GM18907 (cell line): Measurements from ENCODE around the gene LRIG3.
"Not testable (repeated sequence)": the region's sequence is repeated elsewhere in the genome, so short reads cannot be mapped to it uniquely, and the experiment has no call there.

Experiments used
- ATAC-seq: cut with Tn5 transposase; IDR thresholded peaks from one replicate; pipeline ENCODE4 v1.9.1; 2021; ENCODE audit warnings: mild to moderate bottlenecking, moderate library complexity; ENCODE audit not compliant: unreplicated experiment

Gene LRIG3

DNA sequence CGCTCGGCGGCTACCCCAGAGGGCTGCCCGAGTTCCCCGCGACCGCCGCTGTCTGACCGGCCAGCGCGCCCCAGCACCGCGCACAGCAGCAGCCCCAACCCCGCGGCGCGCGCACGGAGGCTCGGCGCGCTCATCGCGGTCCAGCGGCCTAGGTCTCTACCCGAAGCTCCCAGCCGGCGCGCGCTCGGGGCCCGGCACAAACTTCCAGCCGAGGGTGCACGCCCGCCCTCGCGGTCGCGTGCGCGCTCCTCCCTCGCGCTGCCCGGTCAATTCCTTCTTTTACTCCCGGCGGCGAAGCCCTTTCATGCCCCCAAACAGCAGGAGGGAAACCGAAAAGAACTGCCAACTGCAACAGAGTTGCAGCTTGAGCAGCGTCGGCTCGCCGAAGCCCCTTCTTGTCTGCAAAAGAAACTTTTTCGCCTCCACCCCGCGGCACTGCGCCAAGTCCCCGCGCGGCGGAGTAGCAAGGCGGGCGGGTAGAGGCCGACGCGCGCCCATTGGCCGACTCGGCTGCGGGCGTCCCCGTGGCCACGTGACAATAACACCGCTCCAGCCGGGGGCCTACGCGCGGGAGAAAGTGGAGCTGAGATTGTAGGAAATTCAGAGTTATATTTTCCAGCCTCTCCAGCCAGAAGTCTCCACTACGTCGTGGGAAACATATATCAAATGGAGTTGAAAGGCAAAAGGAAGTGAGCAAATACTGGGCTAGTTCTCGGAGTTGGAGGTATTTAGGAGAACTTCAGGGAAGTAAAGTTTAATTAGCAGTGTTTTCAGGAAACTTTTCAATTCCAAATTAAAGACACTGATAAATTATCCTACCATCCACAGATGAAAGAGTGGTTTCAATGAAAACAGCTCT lies at the start of gene LRIG3:
Gene LRIG3 (minus strand): TSS at position 403 of the 859 bp plus-strand sequence. CDS start 269 bp downstream, at position 134.
- ATAC-seq, result peak; percentile 95

- ATAC-seq, result no peak
Observed at GRCh38 chr12:58969237-58969636, 48.9 kb upstream of the LRIG3 start.

DNA sequence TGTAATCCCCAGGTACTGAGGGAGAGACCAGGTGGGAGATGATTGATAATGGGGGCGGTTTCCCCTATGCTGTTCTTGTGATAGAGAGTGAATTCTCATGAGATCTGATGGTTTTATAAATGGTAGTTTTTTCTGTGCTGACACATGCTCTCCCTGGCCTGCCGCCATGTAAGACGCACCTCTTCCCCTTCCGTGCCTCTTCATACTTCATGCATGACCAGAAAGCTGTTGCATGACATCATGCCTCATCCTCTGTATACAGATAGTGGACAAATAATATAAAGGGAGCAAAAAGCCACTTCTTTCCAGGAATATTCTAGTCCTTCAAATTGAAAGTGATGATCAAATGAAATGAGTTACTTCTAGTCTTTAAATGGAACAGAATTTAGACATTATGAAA lies 47.3 kb upstream of the LRIG3 start:
- no peak for ATAC-seq

- no peak for ATAC-seq
Observed at GRCh38 chr12:58966939-58967338, 46.6 kb upstream of the LRIG3 start.

GRCh38 chr12:58965568-58965967 lies 45.3 kb upstream of the LRIG3 start:
- ATAC-seq, result no peak

DNA sequence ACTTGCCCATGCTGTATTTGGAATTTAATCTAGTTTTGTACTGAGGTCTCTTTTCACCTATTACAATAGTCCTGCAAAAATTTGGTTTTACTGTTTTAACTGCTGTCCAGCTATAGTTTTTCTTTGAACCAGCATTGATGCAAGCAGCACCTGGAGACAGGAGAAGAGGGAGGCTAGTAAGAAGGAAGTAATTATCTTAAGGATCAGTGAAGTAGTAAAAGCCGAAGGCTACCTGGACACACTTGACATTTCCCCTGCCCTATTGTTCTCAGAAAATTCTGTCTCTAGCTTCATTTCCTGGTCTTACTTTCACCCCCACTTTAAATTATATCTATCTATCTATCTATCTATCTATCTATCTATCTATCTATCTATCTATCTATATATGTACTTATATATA lies 43.5 kb upstream of the LRIG3 start:
- no peak for ATAC-seq

DNA sequence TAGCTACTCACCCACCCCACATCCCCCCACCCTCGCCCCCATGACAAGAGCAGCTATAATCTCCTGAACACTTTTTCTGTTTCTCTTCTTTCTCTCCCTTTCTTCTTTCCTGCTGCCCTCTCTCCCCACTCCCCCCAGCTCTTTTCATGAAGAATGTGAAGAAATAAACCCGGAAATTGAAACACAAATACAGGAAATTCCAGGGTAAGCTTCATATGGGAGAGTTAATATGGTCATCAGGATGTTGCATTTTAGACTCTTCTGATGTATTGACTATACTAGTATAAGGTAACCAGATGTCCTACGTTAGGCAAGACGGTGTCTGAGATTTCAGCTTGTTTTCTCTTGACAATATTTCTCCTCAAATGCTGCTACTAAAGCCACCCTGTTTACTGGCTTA lies 41.6 kb upstream of the LRIG3 start:
- no peak for ATAC-seq

- ATAC-seq, result no peak
Observed at GRCh38 chr12:58961166-58961565, 40.9 kb upstream of the LRIG3 start.

- ATAC-seq, result no peak
Observed at GRCh38 chr12:58959639-58960300, 39.5 kb upstream of the LRIG3 start.

DNA sequence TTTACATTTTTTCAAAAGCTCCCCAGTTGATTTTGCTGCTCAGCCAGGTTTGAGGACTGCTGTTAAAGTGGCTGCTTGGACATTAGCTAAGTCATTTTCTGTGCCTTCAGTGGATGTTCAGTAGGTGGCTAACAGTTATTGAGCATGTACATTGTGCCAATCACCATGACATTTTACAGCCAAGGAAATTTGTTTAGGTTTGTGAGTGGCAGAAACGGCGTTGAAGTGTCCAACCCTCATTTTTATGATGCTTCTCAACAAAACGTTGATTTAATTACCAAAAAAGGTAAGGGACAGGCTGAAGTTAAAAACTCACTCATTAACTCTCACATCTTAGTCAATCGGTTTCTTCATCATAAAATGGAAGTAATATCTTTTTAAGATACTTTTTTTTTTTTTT lies 37.0 kb upstream of the LRIG3 start:
- no peak for ATAC-seq

DNA sequence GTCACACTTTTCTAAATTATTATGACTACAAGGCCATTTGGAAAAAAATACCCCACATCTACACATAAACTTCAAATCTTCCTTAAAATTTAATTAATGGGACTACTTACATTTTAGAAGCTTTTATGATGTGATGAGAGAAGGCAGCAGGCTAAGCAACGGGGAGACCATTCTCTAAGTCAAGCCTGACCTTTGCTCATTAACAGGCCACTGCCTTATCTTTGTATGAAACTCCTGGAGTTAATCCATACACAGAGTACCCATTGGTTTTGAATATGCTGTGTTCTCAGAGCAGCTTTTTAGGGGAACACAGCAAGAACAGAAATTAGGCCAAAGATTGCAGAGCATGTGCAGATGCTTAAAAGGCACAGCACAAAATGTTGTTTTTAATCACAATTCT lies 35.5 kb upstream of the LRIG3 start:
- ATAC-seq, result no peak

GRCh38 chr12:58954002-58954401 lies 33.7 kb upstream of the LRIG3 start:
- ATAC-seq, result no peak

DNA sequence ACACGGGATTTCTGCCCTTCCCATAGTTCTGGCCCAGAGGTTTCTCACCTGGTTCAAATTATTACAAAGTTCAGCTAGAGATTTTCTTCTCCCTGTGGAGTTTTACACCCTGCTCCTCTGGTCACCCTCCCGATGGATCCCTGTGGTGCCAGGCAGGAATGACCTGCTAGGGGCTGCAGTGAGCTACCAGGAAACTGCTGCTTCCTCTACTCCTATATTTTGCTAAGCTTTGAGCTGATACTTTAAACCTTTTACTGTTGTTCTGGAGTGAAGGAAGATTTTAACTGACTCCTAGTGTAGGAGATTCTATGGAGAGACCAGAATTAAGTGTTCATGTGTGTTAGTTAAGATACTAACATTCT lies 30.4 kb upstream of the LRIG3 start:
- no peak for ATAC-seq

GRCh38 chr12:58949954-58950738 lies 29.8 kb upstream of the LRIG3 start:
- not testable (repeated sequence) for ATAC-seq

DNA sequence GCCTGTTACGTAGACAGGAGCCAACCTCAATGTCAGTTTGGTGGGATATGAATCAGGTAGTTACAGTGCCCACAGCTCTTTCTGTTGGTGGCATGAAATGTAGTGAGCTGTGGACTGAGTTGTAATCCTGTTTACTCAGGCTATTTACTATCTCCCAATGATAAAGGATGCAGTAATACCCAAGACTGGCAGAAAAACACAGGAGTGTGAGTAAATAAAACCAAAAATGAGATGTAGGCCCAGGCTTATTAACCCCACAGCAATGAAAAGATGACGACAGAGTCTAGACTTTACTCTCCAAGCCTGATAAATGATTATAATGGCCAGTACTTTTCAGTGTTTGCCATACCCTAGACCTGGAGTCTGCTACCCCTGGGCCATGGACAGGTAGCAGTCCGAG lies 22.8 kb upstream of the LRIG3 start:
- no peak for ATAC-seq

DNA sequence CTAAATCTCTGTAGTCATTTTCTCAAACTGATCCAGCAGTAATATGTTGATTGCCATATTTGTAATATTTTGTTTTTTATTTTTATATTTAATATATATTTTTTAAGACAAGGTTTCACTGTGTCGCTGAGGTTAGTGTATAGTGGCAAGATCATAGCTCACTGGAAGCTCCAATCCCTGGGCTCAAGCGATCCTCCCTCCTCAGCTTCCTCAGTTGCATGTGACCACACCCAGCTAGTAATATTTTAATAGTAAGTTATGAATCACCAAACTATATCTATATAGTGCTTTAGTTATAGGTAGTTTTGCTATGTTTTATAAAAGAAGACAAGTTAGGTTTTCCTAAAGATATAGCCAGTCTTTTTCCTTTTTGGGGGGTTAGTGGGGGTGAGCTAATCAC lies 22.0 kb upstream of the LRIG3 start:
- no peak for ATAC-seq

- ATAC-seq, result no peak
Observed at GRCh38 chr12:58939399-58940100, 19.2 kb upstream of the LRIG3 start.

GRCh38 chr12:58938440-58938839 lies 18.1 kb upstream of the LRIG3 start:
- no peak for ATAC-seq

DNA sequence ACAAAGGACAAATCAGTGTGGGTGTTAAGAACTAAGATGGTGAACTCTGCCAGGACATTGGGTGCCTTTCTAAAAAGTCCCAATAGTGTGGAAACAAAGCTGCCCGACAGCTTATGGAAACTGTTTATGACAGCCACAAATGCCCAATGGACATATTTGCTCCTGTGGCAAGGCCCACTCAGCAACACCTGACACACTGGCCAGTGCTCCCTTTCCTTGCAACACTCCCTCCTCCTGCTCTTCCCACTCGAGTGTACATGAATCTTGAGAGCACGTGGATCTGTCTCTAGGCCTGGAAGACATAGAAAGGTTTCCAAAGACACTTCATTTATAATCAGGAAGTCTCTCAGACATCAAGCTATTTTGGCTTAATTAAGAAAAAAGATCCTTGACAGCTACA lies 14.2 kb upstream of the LRIG3 start:
- ATAC-seq, result no peak

DNA sequence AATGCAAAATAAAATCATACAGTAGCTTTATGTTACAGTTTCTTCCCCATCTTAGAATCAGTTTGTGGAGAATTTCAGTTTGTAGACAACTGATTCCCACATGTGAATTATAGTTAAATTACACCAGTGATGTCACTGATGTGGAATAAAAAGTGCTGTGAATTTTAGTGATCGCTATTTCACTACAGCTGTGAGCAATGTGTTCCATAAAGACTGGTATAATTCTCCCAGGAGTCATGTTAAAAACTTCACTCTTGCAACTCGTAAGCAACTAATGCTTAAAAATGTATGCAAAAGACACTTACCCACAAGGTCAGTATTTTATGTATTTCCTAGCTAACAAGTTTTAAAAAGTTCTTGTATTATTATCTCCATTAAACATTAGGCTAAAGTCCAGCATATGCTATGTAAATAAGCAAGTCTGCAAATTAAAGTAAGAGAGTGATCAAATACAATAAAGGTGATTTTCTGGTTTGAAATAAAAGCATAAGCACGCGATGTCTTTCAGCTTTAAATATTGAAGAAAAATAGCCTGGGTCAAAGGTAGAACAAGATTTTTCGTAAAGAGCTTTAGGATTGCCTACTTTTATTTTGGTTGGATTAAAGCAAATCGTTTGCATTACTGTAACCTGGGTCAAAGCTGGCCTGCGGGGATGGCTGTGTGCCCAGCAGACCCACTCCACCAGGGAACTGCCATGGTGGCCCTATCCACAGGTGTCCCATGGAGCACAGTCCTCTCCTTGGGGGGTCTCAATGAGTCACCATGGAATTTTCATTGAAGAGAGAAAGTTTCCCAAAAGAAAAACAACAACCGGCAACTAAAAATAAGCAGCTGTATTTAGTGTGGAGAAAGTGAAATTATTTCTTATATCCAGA lies 12.7 kb upstream of the LRIG3 start:
- ATAC-seq, result no peak
